B cell (primary cell): ENCODE results near the gene POU2AF1. TPM values are rescaled to one million over a fixed set of nuclear protein-coding genes. Genes with fewer than 3 reads are reported as not detected.

Source experiments
- ATAC-seq: fragments of 200-7000 bp; cut with Tn5 transposase; one replicate; pipeline ENCODE4 v1.10.0; 2021; ENCODE audit warnings: low read depth, mild to moderate bottlenecking, moderate number of reproducible peaks, moderate library complexity
- CTCF ChIA-PET: fragments of 350-600 bp; sonication (Branson Sonifier 250); formaldehyde crosslinking; loops from one replicate; lab custom pipeline; 2021; ENCODE audit warnings: antibody characterized with exemption, inconsistent platforms; lab: Charles Lee
- POLR2A ChIA-PET: fragments of 350-600 bp; sonication (Branson Sonifier 250); formaldehyde crosslinking; loops from one replicate; lab custom pipeline; 2021; ENCODE audit warnings: antibody characterized with exemption; lab: Charles Lee
- DNase-seq: peaks from one replicate; pipeline ENCODE4 v3.0.0; 2013
- H2AFZ ChIP-seq: 2 replicates; pipeline ENCODE4 v1.6.1; 2012; ENCODE audit warnings: mild to moderate bottlenecking, low read depth, low read length; ENCODE audit not compliant: insufficient read depth, poor library complexity, severe bottlenecking
- H3K27ac ChIP-seq, 2 donors: 1 replicate in 1 of 2; 2 replicates in 1 of 2; pipeline ENCODE4 v1.5.1; 2012 to 2013; ENCODE audit warnings: low read length in 2 of 2, mild to moderate bottlenecking in 2 of 2, moderate library complexity in 1 of 2
- H3K27me3 ChIP-seq, 4 experiments: fragments of 200-600 bp in 1 of 4; sonication (generic) in 1 of 4; replicated peaks in 1 of 4; 1 replicate in 2 of 4; 2 replicates in 2 of 4; pipeline versions ENCODE4 v1.6.1 to v1.7.0; 2013 to 2016; ENCODE audit warnings: low read length in 3 of 4, mild to moderate bottlenecking in 2 of 4, mixed read lengths in 1 of 4, moderate library complexity in 1 of 4; ENCODE audit not compliant: insufficient read depth in 4 of 4, control insufficient read depth in 3 of 4; ENCODE audit errors: control extremely low read depth in 1 of 4
- H3K36me3 ChIP-seq, 2 experiments: replicated peaks in 1 of 2; 1 replicate in 1 of 2; 2 replicates in 1 of 2; pipeline versions ENCODE4 v1.6.1 to v1.7.1; 2013; ENCODE audit warnings: low read length in 1 of 2; ENCODE audit not compliant: insufficient read depth in 2 of 2, control insufficient read depth in 1 of 2; ENCODE audit errors: control extremely low read depth in 1 of 2, extremely low read depth in 1 of 2
- H3K4me1 ChIP-seq, 2 donors: fragments of 200-600 bp in 1 of 2; sonication (generic) in 1 of 2; 1 replicate in 1 of 2; 2 replicates in 1 of 2; pipeline versions ENCODE4 v1.5.1 to v1.6.1; 2013 to 2017; ENCODE audit warnings: low read length in 2 of 2; ENCODE audit not compliant: control insufficient read depth in 2 of 2, insufficient read depth in 2 of 2
- H3K4me2 ChIP-seq: replicated peaks from 2 replicates; pipeline ENCODE3; 2012; ENCODE audit warnings: mild to moderate bottlenecking, low read depth, low read length; ENCODE audit not compliant: poor library complexity, severe bottlenecking
- H3K4me3 ChIP-seq, 5 experiments: fragments of 200-600 bp in 1 of 5; sonication (generic) in 1 of 5; 1 replicate in 3 of 5; 2 replicates in 2 of 5; pipeline versions ENCODE4 v1.5.1 to v1.7.0; 2011 to 2016; ENCODE audit warnings: low read length in 4 of 5, mild to moderate bottlenecking in 4 of 5, low read depth in 2 of 5, control low read depth in 1 of 5, moderate library complexity in 1 of 5; ENCODE audit not compliant: insufficient read depth in 1 of 5; ENCODE audit errors: control extremely low read depth in 1 of 5, extremely low read depth in 1 of 5
- H3K79me2 ChIP-seq: fragments of 200-600 bp; sonication (generic); one replicate; pipeline ENCODE4 v1.6.0; 2016; ENCODE audit warnings: low read length; ENCODE audit not compliant: control insufficient read depth, insufficient read depth
- H3K9ac ChIP-seq: fragments of 200-600 bp; sonication (generic); 2 replicates; pipeline ENCODE4 v1.6.1; 2017; ENCODE audit warnings: mild to moderate bottlenecking, low read length, moderate library complexity
- H3K9me3 ChIP-seq, 3 donors: one replicate each; pipeline versions ENCODE4 v1.6.1 to v1.7.1; 2013; ENCODE audit warnings: low read length in 2 of 3; ENCODE audit not compliant: control insufficient read depth in 2 of 3, insufficient read depth in 1 of 3; ENCODE audit errors: control extremely low read depth in 1 of 3
- H4K20me1 ChIP-seq: 2 replicates; pipeline ENCODE4 v1.6.0; 2012; ENCODE audit warnings: mild to moderate bottlenecking, low read length; ENCODE audit not compliant: insufficient read depth, control insufficient read depth, poor library complexity, severe bottlenecking
- H3K27ac Mint-ChIP-seq: one replicate; pipeline ENCODE4 v1.8.0; 2021; ENCODE audit warnings: mixed read lengths
- H3K27me3 Mint-ChIP-seq: one replicate; pipeline ENCODE4 v1.8.0; 2021; ENCODE audit warnings: mixed read lengths
- H3K4me1 Mint-ChIP-seq: one replicate; pipeline ENCODE4 v1.8.0; 2021; ENCODE audit warnings: mixed read lengths
- H3K4me3 Mint-ChIP-seq: one replicate; pipeline ENCODE4 v1.8.0; 2021; ENCODE audit warnings: mixed read lengths
- H3K9me3 Mint-ChIP-seq: one replicate; pipeline ENCODE4 v1.8.0; 2022; ENCODE audit warnings: mixed read lengths; ENCODE audit not compliant: insufficient read depth
- CTCF ChIP-seq: fragments of 200-600 bp; IDR thresholded peaks from one replicate; pipeline ENCODE4 v1.8.0; 2022; ENCODE audit warnings: antibody characterized with exemption, mild to moderate bottlenecking
- EZH2 ChIP-seq: IDR thresholded peaks from 2 replicates; pipeline ENCODE4 v1.6.1; 2012; ENCODE audit warnings: borderline replicate concordance, low read depth, mild to moderate bottlenecking, moderate library complexity, low read length; ENCODE audit not compliant: insufficient read depth, poor library complexity, severe bottlenecking
- WGBS: methylation state at CpG from one replicate; pipeline ENCODE4 v1.1.5; 2013; ENCODE audit warnings: missing lambda C conversion rate; ENCODE audit not compliant: insufficient coverage; 5-methylcytosine and 5-hydroxymethylcytosine counted together
- intact Hi-C: fragments of 100-400 bp; cut with micrococcal nuclease; formaldehyde crosslinking; loops from one replicate; pipeline ENCODE4 v1.10.0; 2022
- polyA plus RNA-seq: library from polyadenylated mRNA; depleted of rRNA; stranded (reverse); fragments of >200 nt; gene quantifications from 2 replicates; pipeline ENCODE4 v1.2.3, GENCODE V29; 2012
- total RNA-seq, 2 donors: library from RNA; stranded (reverse); fragments of 120-200 nt in 1 of 2; gene quantifications; 1 replicate in 1 of 2; 2 replicates in 1 of 2; pipeline versions ENCODE4 v1.2.3 to v1.2.4, GENCODE V29; 2013 to 2022

Gene POU2AF1
- total and polyA plus RNA-seq, 2 donors (not counting 1 experiment from before 2014, with no cell fraction given), result 308 to 407 TPM

GRCh38 chr11:111310723-111311122, 68.4 kb downstream of the POU2AF1 start:
- no peak overlapping the region for H3K4me2 ChIP-seq
- H3K9me3 Mint-ChIP-seq, result peaks cover 5% of the 10 kb centered on the region
- no peak overlapping the region for H3K4me3 ChIP-seq
- H3K27ac Mint-ChIP-seq, result no peak overlapping the region
- peaks cover 0 to 4% (median 0%) of the 10 kb centered on the region in 3 donors for H3K9me3 ChIP-seq
- no peaks in the 10 kb centered on the region for H3K4me1 Mint-ChIP-seq
- H3K27me3 ChIP-seq, result peaks cover 0 to 4% (median 2%) of the 10 kb centered on the region in 4 experiments
- no peak overlapping the region for H3K4me3 Mint-ChIP-seq
- no peak overlapping the region for H3K27ac ChIP-seq
- WGBS, result 96% methylated on average over 3 of the region's 6 CpGs
- CTCF ChIA-PET, result interaction anchor here (0.6 to 1.5 kb wide), 2 partner anchors 27 to 68 kb away, joined by 3 read pairs; partner anchors contain the start of gene POU2AF1
- H2AFZ ChIP-seq, result no peak overlapping the region
- H4K20me1 ChIP-seq, result no peaks in the 10 kb centered on the region
- intact Hi-C loops, result no loop called here
- H3K4me1 ChIP-seq, result no peaks in the 10 kb centered on the region
- ATAC-seq (no peak), DNase-seq (no peak)
- H3K27me3 Mint-ChIP-seq, result no peaks in the 10 kb centered on the region
- POLR2A ChIA-PET, result no interaction called here
- peaks cover 0 to 3% of the 10 kb centered on the region in 2 experiments for H3K36me3 ChIP-seq
- no peaks in the 10 kb centered on the region for H3K79me2 ChIP-seq
- TF ChIP-seq EZH2, result no peak
- no peak overlapping the region for H3K9ac ChIP-seq

GRCh38 chr11:111310088-111310487, 69.0 kb downstream of the POU2AF1 start:
- Histone ChIP-seq H3K4me3 (no peak overlapping the region), H3K79me2 (no peaks in the 10 kb centered on the region), H3K27ac (no peak overlapping the region), H3K4me1 (no peaks in the 10 kb centered on the region), H4K20me1 (no peaks in the 10 kb centered on the region), H3K27me3 (peaks cover 0 to 4% (median 2%) of the 10 kb centered on the region in 4 experiments), H3K4me2 (no peak overlapping the region), H3K36me3 (peaks cover 0 to 3% of the 10 kb centered on the region in 2 experiments), H3K9ac (no peak overlapping the region), H2AFZ (no peak overlapping the region), H3K9me3 (peaks cover 0 to 4% (median 0%) of the 10 kb centered on the region in 3 donors)
- H3K27me3 Mint-ChIP-seq, result no peaks in the 10 kb centered on the region
- no peak overlapping the region for H3K27ac Mint-ChIP-seq
- POLR2A ChIA-PET, result no interaction called here
- no peaks in the 10 kb centered on the region for H3K4me1 Mint-ChIP-seq
- H3K4me3 Mint-ChIP-seq, result no peak overlapping the region
- CTCF ChIA-PET, result interaction anchor here (0.6 to 1.5 kb wide), 4 partner anchors 26 to 113 kb away, joined by 3 to 9 read pairs (median 3); partner anchors contain the start of gene POU2AF1
- intact Hi-C loops, result no loop called here
- no peak for DNase-seq
- peaks cover 5% of the 10 kb centered on the region for H3K9me3 Mint-ChIP-seq
- no peak for TF ChIP-seq EZH2
- no peak for TF ChIP-seq CTCF
- no peak for ATAC-seq
- 88% methylated on average over 3 of the region's 3 CpGs for WGBS
